NCI-H2107 treated with DMSO at 0.1 percent for 48 hours (cell line): Measurements from ENCODE around the gene KRTAP4-9.
"Not testable (repeated sequence)": the region's sequence is repeated elsewhere in the genome, so short reads cannot be mapped to it uniquely, and the experiment has no call there.

Source experiments
- DNase-seq: peaks from one replicate; lab custom pipeline; 2025; ENCODE audit not compliant: unreplicated experiment; lab: John Stamatoyannopoulos, UW

Gene KRTAP4-9

DNA sequence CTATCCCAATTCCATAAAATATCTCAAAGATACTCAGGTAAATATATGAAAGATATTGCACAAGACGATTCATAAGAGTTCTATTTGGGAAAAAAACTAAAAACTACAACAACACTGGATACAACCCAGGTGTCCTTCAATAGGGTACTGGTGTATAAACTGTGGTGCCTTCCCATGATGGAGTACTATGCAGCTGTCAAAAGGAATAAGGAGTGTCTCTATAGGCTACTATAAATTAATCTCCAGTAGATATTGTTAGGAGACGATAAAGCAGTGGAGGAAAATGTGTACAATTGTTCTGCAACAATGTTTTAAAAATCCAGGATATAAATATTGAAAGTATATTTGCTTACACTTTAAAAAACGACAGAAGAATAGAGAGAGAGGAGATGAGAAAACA is 21.2 kb downstream of the KRTAP4-9 start:
- no peak for DNase-seq

GRCh38 chr17:41127371-41127770 is 22.2 kb downstream of the KRTAP4-9 start:
- DNase-seq = no peak

DNA sequence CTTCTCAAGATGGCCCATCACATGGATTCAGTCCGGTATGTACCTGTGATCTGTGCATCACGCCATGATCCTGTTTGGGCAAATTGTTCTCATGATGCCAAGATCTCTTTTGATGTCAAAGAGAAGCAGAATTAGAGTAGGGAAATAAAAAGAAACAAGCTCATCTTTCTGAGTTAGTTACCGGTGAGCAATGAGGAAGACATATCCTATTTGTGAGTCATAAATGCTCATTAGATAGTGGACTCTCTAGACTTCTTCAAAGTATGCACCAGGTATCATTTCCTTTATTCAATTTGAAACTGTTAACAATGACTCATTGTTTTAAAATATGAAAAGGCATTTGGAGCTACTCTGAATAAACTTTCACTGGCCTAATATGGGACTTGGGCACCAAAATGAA is 26.8 kb downstream of the KRTAP4-9 start:
- DNase-seq = no peak

- no peak for DNase-seq
These were observed 28.9 kb downstream of the KRTAP4-9 start for GRCh38 chr17:41133880-41134735.

DNA sequence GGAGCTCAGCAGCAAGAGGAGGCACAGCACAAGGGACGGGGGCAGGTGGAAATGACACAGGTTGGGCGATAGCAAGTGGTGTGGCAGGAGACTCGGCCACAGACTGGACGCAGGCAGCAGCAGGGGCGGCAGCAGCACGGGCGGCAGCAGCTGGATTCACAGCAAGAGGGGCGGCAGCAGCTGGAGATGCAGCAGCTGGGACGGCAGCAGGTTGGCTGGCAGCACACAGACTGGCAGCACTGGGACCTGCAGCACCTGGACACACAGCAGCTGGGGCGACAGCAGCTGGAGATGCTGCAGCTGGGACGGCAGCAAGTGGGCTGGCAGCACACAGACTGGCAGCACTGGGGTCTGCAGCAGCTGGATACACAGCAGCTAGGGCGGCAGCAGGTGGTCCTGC is 34.7 kb downstream of the KRTAP4-9 start:
- DNase-seq = not testable (repeated sequence)

DNA sequence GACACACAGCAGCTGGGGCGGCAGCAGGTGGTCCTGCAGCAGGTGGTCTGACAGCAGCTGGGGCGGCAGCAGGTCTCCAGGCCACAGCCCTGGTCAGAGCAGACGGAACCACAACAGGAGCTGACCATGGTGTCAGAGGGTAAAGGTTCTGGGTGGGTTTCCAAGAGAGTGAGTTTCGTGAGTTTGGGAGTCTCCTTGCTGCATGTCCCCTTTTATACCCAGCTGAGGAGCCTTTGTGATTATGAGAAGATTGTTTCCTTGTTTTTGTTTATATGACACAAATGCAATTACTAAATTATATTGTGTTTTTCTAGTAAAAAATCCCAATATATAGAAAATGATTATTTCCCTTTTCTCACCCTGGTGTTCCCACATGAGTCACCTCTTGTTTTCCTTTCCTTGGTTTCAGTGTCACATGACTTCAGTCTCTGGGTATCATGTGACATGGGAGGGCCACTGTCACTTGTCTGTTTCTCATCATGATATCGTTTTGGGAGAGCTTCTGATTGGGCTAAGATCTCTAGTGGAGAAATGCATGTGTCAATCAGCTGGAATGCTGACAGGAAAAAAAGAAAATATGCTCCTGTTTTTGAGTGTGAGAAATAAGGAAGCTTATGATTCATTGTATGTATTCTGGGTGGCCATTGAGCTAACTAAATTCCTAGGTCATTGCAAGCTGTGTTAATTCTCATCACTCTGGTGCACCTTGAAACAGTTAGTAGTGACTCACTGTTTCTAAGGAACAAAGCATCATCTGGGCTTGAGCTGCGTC is 35.4 kb downstream of the KRTAP4-9 start, which contains the start of gene KRTAP4-6:
Gene KRTAP4-6, minus strand, starts transcription at position 185 of the 772 bp plus-strand sequence. Its CDS starts 57 bp downstream, at position 128.
- no peak for DNase-seq

DNA sequence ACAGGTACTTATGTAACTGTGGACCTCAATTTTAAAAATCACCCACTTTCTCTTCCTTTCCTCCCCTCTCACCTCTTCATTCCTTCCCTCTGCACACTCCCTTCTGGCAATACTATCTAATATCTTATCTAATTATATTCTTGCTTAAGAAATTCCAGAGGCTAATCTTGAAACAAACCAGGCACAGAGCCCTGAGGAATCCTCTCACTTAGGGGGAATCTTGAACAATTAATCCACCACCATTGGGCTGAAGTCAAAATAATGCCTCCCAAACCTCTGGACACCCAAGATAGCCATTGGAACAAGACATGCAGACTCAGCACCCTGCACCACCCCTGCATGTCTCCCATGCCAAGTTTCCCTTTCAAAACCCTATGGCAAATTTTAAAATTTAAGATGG is 36.2 kb downstream of the KRTAP4-9 start:
- no peak for DNase-seq

DNA sequence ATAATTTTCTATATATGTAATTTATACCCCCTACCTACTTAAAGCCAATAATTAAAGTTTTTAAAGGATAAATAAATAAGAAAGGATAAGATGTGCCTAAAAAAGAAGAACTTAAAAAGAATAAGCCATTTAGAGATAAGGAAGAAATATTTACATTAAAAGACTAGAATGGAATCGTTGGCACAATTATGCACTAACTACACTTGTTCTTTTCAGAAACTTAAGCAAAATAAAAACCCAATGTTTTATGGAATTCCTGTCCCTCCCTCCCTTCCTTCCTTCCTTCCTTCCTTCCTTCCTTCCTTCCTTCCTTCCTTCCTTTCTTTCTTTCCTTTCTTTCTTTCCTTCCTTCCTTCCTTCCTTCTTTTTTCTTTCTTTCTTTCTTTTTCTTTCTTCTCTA is 39.7 kb downstream of the KRTAP4-9 start:
- DNase-seq = no peak

DNA sequence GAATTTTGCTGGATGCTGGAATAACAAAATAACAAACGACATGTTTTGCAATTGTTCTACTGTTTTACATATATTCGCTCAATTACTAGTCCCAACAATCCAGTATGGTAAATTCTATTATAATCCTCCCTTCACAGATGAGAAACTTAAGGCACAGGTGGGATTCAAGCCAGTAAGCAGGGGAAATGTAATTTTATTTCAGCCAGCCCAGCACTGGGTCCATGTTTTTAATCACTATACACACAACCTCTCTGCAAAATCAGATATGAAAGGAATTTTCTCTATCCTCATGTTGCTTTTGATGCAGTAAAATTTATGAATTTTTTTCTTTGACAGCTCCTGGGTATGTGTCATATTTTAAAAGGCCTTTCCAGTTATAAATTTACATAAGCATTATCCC is 40.1 kb downstream of the KRTAP4-9 start:
- no peak for DNase-seq

- no peak for DNase-seq
These were observed 42.5 kb downstream of the KRTAP4-9 start for GRCh38 chr17:41147531-41148204.

DNA sequence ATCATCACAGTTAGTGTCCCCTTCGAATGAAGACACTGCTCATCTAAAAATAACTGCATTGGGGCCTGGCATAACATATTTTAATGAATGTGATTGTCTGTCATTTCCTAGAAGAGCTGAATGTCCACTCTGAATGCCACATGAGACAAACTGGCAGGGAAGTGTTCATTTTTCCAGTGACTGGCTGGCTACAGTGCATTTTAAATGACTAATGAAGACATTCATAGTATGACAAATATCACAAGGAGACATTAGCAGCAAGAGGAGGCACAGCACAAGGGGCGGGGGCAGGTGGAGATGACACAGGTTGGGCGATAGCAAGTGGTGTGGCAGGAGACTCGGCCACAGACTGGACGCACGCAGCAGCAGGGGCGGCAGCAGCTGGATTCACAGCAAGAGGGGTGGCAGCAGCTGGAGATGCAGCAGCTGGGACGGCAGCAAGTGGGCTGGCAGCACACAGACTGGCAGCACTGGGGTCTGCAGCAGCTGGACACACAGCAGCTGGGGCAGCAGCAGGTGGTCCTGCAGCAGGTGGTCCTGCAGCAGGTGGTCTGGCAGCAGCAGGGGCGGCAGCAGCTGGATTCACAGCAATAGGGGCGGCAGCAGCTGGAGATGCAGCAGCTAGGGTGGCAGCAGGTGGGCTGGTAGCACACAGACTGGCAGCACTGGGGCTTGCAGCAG is 43.9 kb downstream of the KRTAP4-9 start:
- not testable (repeated sequence) for DNase-seq

DNA sequence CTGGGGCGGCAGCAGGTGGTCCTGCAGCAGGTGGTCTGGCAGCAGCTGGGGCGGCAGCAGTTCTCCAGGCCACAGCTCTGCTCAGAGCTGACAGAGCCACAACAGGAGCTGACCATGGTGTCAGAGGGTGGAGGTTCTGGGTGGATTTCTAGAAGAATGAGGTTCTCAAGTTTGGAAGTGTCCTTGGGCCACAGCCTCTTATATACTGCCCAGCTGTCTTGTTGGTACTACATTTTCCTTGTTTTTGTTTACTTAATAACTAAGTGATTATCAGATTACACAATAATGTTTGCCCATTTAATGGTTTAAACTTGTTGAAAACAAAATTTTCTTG is 44.4 kb downstream of the KRTAP4-9 start, which contains the start of gene KRTAP4-5:
Gene KRTAP4-5, minus strand, starts transcription at position 174 of the 334 bp plus-strand sequence. Its CDS starts 58 bp downstream, at position 116.
- no peak for DNase-seq

DNA sequence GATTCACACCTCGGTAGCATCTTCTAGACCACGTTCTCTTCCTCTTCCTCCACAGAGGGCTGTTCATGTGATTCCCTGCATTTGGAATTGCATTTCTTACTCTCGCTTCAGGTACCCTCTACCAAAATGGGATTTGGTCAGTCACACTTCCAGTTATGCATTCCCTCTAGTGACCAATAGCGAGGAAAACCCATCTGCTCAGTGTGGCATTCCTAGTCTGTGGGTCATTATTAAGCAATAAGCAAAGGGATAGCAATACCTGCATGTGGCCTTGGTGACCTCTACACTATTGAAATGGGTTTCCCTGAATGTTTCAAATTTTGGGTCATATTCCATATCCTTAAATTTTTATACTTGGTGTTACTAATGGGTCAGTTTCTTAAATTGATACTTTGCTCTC is 44.8 kb downstream of the KRTAP4-9 start:
- no peak for DNase-seq

GRCh38 chr17:41151525-41151924 is 46.3 kb downstream of the KRTAP4-9 start:
- DNase-seq = no peak

- no peak for DNase-seq
These were observed 48.7 kb downstream of the KRTAP4-9 start for GRCh38 chr17:41153856-41154255.
